Body of pancreas (tissue), 4 donors: ENCODE data around the gene CDK4. TPM values are rescaled to one million over a fixed set of nuclear protein-coding genes. Genes with fewer than 3 reads are reported as not detected.
"Not testable (repeated sequence)": the region's sequence is repeated elsewhere in the genome, so short reads cannot be mapped to it uniquely, and the experiment has no call there.

ENCODE experiments used
- ATAC-seq: fragments of 150-250 bp; one replicate; pipeline ENCODE4 v1.9.1; 2016
- DNase-seq, 4 donors: peaks; one replicate each; pipeline ENCODE4 v3.0.0-alpha.2; 2019
- H3K27ac ChIP-seq, 4 donors: fragments of 200-600 bp; sonication (generic); 1 replicate in 3 of 4; 2 replicates in 1 of 4; pipeline versions ENCODE4 v1.5.1 to v1.6.1; 2016 to 2019; ENCODE audit warnings: mild to moderate bottlenecking in 1 of 4, mixed read lengths in 1 of 4, moderate library complexity in 1 of 4
- H3K27me3 ChIP-seq, 2 donors: fragments of 200-600 bp; sonication (generic); one replicate each; pipeline ENCODE4 v1.6.0; 2016; ENCODE audit warnings: mild to moderate bottlenecking in 1 of 2
- H3K36me3 ChIP-seq, 2 donors: fragments of 200-600 bp; sonication (generic); replicated peaks in 1 of 2; 2 replicates each; pipeline ENCODE4 v1.5.1; 2016; ENCODE audit warnings: low read depth in 2 of 2; ENCODE audit not compliant: insufficient read depth in 1 of 2
- H3K4me1 ChIP-seq: fragments of 200-600 bp; sonication (generic); one replicate; pipeline ENCODE4 v1.6.0; 2016
- H3K4me3 ChIP-seq, 2 donors: fragments of 200-600 bp; sonication (generic); 1 replicate in 1 of 2; 2 replicates in 1 of 2; pipeline ENCODE4 v1.5.1; 2016 to 2019
- H3K9me3 ChIP-seq, 3 donors: fragments of 200-600 bp; sonication (generic); 1 replicate in 2 of 3; 2 replicates in 1 of 3; pipeline ENCODE4 v1.5.1; 2016
- CTCF ChIP-seq, 7 experiments: fragments of 450-650 bp in 4 of 7; fragments of 200-600 bp in 3 of 7; sonication (generic) in 3 of 7; IDR thresholded peaks; one replicate each; pipeline ENCODE4 v1.5.1; 2016 to 2019; ENCODE audit warnings: antibody characterized with exemption in 7 of 7
- POLR2A ChIP-seq, 3 donors: fragments of 450-650 bp; IDR thresholded peaks; one replicate each; pipeline ENCODE4 v1.6.1; 2016; ENCODE audit warnings: antibody characterized with exemption in 3 of 3, mild to moderate bottlenecking in 2 of 3
- WGBS, 2 donors: methylation state at CpG; one replicate each; pipeline ENCODE4 v1.1.5; 2017; 5-methylcytosine and 5-hydroxymethylcytosine counted together
- intact Hi-C: fragments of 100-400 bp; cut with DNase I; formaldehyde crosslinking; loops from one replicate; pipeline ENCODE4 v1.15.1; 2023
- total RNA-seq, 2 donors: library from RNA; depleted of rRNA; stranded (reverse); fragments of >200 nt; gene quantifications; one replicate each; pipeline ENCODE4 v1.1.0, GENCODE V29; 2016

CDK4 gene
- total RNA-seq, 2 donors from 2014 or later, result 27.0 to 81.2 TPM

- 100% methylated on average over 5 of the region's 5 CpGs for WGBS, 2 donors
- no peaks in the 10 kb centered on the region for H3K27me3 ChIP-seq
- H3K36me3 ChIP-seq, result peaks cover 6 to 39% of the 10 kb centered on the region in 2 donors
- DNase-seq (no peak), ATAC-seq (no peak)
- H3K9me3 ChIP-seq, result no peaks in the 10 kb centered on the region
- no peak overlapping the region for H3K4me3 ChIP-seq
- no peak overlapping the region for H3K27ac ChIP-seq
- TF ChIP-seq CTCF (IDR thresholded peaks at IDR 0.05) (no peak), POLR2A (IDR thresholded peaks at IDR 0.05) (no peak)
- H3K4me1 ChIP-seq, result no peaks in the 10 kb centered on the region
- intact Hi-C loops, result loop anchor here (10.0 kb wide), 1 partner anchor 1732 kb away; no protein-coding TSS in a partner anchor
These were observed 35.0 kb downstream of the CDK4 start for GRCh38 chr12:57717131-57717530.

- TF ChIP-seq CTCF (IDR thresholded peaks at IDR 0.05) (no peak), POLR2A (IDR thresholded peaks at IDR 0.05) (no peak)
- H3K9me3 ChIP-seq, result no peaks in the 10 kb centered on the region
- H3K27me3 ChIP-seq, result no peaks in the 10 kb centered on the region
- intact Hi-C loops, result loop anchor here (10.0 kb wide), 1 partner anchor 1732 kb away; no protein-coding TSS in a partner anchor
- ATAC-seq, result no peak
- 96 to 100% methylated on average over 1 to 4 of the region's 4 CpGs for WGBS, 2 donors
- no peaks in the 10 kb centered on the region for H3K4me1 ChIP-seq
- DNase-seq, result no peak
- no peak overlapping the region for H3K4me3 ChIP-seq
- peaks cover 6 to 39% of the 10 kb centered on the region in 2 donors for H3K36me3 ChIP-seq
- H3K27ac ChIP-seq, result no peak overlapping the region
These were observed 35.8 kb downstream of the CDK4 start for GRCh38 chr12:57716305-57716704.

- intact Hi-C loops, result loop anchor here (10.0 kb wide), 1 partner anchor 1731 kb away; no protein-coding TSS in a partner anchor
- Histone ChIP-seq H3K4me1 (no peaks in the 10 kb centered on the region), H3K9me3 (no peaks in the 10 kb centered on the region), H3K27me3 (no peaks in the 10 kb centered on the region), H3K36me3 (peaks cover 6 to 39% of the 10 kb centered on the region in 2 donors), H3K4me3 (no peak overlapping the region), H3K27ac (no peak overlapping the region)
- 89 to 95% methylated on average over 12 of the region's 12 CpGs for WGBS, 2 donors
- TF ChIP-seq POLR2A (IDR thresholded peaks at IDR 0.05) (no peak), CTCF (IDR thresholded peaks at IDR 0.05) (no peak)
- DNase-seq, result no peak
- no peak for ATAC-seq
These were observed 36.3 kb downstream of the CDK4 start for GRCh38 chr12:57715786-57716185.

GRCh38 chr12:57715036-57715748, 36.9 kb downstream of the CDK4 start:
- not testable (repeated sequence) for ATAC-seq, DNase-seq, H3K27me3 ChIP-seq, H3K27ac ChIP-seq, H3K4me1 ChIP-seq, H3K4me3 ChIP-seq, H3K9me3 ChIP-seq
- H3K36me3 ChIP-seq, result peaks cover 6 to 36% of the 10 kb centered on the region in 2 donors
- intact Hi-C loops, result loop anchor here (10.0 kb wide), 1 partner anchor 1730 kb away; no protein-coding TSS in a partner anchor
- WGBS, 2 donors, result 95 to 98% methylated on average over 6 of the region's 6 CpGs

GRCh38 chr12:57713209-57713608, 38.9 kb downstream of the CDK4 start:
- TF ChIP-seq POLR2A (IDR thresholded peaks at IDR 0.05) (no peak), CTCF (IDR thresholded peaks at IDR 0.05) (no peak)
- H3K36me3 ChIP-seq, result peaks cover 0 to 22% of the 10 kb centered on the region in 2 donors
- ATAC-seq, result no peak
- H3K27ac ChIP-seq, result no peak overlapping the region
- no peaks in the 10 kb centered on the region for H3K27me3 ChIP-seq
- DNase-seq, result no peak
- no peak overlapping the region for H3K4me3 ChIP-seq
- H3K9me3 ChIP-seq, result no peaks in the 10 kb centered on the region
- H3K4me1 ChIP-seq, result no peaks in the 10 kb centered on the region
- intact Hi-C loops, result loop anchor here (10.0 kb wide), 1 partner anchor 1728 kb away; no protein-coding TSS in a partner anchor
- 95 to 98% methylated on average over 4 to 5 of the region's 5 CpGs for WGBS, 2 donors
